ENCODE data around the gene LIPC. TPM values are rescaled to one million over a fixed set of nuclear protein-coding genes. Genes with fewer than 3 reads are reported as not detected.

LIPC gene
- polyA plus RNA-seq, 4 donors = 2.0 to 16.8 (median 13.1) TPM

GRCh38 chr15:58549013-58549784, 117.4 kb downstream of the LIPC start:
- DNase-seq (ENCODE audit: low read depth in 4 of 4, low spot score in 3 of 4) = no peak

DNA sequence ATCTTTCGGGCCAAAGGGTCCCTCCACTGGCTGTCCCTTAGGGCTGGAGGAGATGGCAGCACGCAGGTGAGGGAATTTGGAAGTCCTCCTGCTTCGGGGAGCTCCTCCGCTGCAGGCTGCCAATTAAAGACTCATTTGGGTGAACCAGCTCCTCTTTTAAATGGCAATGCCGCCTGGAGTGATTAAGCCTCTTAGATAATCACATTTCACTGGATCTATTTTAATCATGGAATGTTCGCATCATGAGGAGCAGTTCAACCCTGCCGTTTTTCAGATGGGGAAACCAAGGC, 117.9 kb downstream of the LIPC start:
- no peak for DNase-seq (ENCODE audit: low read depth in 4 of 4, low spot score in 3 of 4)

GRCh38 chr15:58551084-58551763, 119.4 kb downstream of the LIPC start:
- DNase-seq (ENCODE audit: low read depth in 4 of 4, low spot score in 3 of 4) = no peak

DNA sequence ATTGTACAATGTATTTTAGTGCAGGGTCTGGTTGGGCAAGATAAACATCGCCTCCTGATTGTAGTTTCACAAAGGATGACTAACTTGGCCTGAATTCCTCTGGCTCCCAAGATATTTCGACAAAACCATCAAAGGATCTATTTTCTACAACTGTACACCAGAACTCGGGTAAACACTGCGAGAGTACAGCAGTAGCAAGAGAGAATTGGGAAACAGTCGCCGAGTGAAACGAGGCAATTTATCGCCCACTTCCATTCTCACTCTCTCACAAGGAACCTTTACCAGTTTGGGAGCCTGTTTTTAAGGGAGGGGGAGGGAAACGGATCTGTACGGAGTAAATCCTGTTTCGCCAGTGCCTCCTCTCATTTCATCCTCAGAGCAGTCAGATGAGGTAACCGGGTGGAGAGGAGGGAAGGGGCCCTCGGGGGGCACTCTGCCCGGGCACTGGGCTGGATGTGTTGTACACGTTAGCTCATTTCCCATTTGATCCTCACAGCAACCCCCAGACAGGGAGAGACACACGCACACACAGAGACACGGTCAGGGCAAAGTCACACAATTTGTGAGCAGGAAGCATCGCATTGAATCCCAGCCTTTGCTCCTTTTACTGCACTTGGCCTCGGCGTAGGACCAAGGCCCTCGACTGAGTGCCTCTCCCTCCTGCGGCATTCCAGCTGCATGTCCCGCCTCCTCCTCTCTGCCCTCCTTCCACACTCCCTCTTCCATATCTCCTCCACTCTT, 120.1 kb downstream of the LIPC start:
- no peak for DNase-seq (ENCODE audit: low read depth in 4 of 4, low spot score in 3 of 4)

- DNase-seq (ENCODE audit: low read depth in 4 of 4, low spot score in 3 of 4) = no peak
Observed at GRCh38 chr15:58552505-58553364, 120.9 kb downstream of the LIPC start.

DNA sequence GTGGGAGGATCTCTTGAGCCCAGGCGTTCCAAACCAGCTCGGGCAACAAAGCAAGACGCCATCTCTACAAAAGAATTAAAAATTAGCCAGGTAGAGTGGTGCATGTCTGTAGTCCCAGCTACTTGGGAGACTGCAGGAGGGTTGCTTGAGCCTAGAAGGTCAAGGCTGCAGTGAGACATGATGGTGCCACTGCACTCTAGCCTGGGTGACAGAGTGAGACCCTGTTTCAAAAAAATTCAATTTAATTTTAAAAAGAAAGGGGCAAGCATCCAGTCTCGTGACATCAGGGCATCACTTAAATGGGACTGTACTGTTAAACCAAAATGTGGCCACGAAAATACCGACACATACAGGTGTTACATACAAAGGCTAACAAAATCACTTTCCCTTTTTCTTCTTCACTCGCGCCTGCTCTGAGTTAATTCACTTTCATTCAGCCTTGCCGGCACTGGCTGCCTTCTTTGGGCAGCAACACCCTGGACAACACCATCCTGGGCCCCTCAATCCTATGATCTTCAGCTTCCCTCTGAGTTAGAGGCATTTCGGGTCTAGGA, 121.7 kb downstream of the LIPC start:
- no peak for DNase-seq (ENCODE audit: low read depth in 4 of 4, low spot score in 3 of 4)

DNA sequence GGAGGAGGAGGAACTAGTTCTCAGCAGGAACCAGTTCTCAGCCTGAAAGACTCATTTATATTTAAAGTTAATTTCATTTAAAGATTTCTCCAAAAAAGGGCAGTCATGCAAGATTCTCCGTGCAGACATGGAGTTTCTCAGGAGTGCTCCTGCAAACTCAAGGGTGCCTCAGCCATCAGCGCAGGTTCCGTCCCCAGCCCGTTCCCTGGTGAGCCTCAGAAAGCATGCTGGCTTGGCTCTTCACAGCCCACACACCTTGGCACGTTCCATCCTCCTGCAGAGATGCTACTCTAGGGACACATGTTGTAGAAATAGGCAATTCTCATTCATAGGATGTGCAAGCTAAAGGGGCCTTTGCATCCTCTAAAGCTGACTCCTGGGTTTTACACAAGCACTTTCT, 123.0 kb downstream of the LIPC start:
- DNase-seq (ENCODE audit: low read depth in 4 of 4, low spot score in 3 of 4) = no peak

DNA sequence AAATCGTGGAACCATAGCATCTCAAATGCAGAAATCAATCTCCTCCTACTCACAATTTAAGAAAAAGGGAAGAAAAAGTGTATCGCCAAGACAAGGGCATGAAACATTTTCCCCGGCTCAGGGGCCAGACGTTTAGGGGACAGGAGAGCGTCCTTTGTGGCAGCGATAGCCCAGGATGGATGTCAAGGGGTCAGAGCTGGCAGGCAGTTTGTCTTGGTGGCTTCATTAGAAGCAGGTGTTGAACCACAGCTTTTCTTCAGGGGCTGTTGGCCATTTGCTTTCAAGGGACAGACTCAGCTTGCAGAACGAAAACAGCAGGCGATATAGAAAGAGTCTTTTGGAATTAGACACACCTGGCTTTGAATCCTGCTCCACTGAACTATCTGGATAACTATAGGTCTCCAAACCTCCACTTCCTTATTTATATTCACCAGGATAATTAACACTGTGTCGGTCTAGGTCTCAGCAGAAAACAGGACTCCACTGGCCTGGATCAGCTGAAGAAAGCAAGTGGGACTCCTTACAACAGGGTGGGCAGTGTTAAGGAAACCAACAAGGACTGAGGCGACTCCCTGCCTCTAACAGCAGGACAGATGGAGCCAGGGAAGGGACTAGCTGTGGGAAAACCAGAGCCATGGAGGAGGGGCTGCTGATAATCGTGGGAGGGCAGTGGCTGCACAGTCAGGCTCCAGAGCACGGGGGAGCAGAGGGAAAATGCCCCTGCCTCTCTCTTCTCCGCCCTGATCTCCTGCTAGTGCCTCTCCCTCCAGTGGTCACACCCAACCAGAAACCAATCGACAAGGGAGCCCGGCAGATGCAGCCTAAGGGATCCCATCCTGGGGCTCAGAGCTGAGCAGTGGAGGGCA, 123.6 kb downstream of the LIPC start:
- no peak for DNase-seq (ENCODE audit: low read depth in 4 of 4, low spot score in 3 of 4)

GRCh38 chr15:58556028-58556361, 124.2 kb downstream of the LIPC start:
- DNase-seq (ENCODE audit: low read depth in 4 of 4, low spot score in 3 of 4) = no peak

- no peak for DNase-seq (ENCODE audit: low read depth in 4 of 4, low spot score in 3 of 4)
Observed at GRCh38 chr15:58556541-58556940, 124.8 kb downstream of the LIPC start.

GRCh38 chr15:58558777-58559176, 127.0 kb downstream of the LIPC start:
- no peak for DNase-seq (ENCODE audit: low read depth in 4 of 4, low spot score in 3 of 4)

- no peak for DNase-seq (ENCODE audit: low read depth in 4 of 4, low spot score in 3 of 4)
Observed at GRCh38 chr15:58559904-58560588, 128.3 kb downstream of the LIPC start.

DNA sequence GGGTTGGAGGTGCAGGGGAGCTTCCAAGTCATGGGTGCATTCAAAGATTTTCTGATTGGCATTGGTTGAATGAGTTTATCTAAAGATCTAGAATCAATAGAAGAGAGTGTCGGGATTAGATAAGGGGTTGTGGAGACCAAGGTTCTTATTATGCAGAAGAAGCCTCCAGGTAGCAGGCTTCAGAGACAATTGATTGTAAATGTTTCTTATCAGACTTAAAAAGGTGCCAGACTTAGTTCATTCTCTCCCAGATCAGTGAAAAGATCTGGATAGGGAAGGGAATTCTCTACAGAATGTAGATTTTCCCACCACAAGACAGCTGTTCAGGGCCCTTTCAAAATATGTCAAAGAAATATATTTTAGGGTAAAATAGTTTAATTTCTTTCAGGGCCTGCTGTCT, 129.5 kb downstream of the LIPC start:
- DNase-seq (ENCODE audit: low read depth in 4 of 4, low spot score in 3 of 4) = no peak

DNA sequence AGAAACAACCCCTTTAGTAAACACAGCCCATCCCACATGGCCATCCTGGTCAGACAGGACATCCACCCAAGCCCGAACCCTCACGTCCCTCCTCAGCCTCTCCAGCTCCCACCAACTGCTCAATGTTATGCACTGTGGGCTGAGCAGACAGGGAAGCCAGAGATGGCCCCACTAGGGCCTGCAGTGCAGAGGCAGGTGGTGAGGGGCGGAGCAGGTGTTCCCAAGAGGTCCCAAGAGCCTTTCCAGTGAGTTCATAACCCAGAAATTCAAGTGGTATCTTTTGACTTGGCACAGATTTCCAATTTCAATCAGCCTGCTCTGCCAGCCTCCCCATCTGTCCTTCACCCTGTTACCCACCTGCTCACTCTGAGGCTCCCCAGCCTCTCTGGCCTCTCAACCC, 130.3 kb downstream of the LIPC start:
- DNase-seq (ENCODE audit: low read depth in 4 of 4, low spot score in 3 of 4) = no peak

DNA sequence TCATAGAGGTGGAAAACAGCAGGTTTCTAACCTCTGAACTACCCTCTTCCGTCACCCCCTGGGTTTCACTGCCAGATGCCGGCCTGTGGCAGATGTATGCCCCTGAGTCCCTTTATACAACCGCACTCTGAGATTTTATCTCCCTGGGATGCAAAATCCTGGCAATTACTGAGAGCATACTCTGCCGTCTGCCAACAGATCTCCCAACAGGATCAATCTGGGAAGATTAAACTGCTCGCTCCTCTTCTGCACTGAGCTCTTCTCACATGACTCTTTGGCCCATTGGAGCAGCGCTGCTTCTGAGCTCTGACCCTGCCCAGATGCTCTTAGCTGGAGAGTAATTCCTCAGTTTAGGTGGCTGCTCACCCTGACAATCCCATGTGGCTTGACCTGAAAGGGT, 133.2 kb downstream of the LIPC start:
- no peak for DNase-seq (ENCODE audit: low read depth in 4 of 4, low spot score in 3 of 4)

DNA sequence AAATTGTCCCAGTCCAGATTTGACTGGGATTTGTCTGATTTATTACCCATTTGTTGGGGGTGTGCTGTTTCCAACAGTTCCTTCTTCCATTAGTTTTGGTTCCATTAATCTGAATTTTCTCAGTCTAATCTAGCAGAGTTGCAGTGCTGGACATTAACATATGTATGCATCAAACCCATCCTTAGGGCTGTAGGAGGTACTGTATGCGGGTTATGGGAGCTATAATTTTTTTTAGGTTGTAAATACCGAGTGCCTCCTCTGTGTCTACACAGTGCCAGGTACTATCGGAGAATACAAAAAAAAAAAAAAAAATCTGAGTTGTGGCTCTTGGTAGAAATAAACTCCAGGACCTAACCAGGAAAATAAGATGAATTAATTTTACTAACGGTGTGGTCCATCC, 133.8 kb downstream of the LIPC start:
- no peak for DNase-seq (ENCODE audit: low read depth in 4 of 4, low spot score in 3 of 4)

DNA sequence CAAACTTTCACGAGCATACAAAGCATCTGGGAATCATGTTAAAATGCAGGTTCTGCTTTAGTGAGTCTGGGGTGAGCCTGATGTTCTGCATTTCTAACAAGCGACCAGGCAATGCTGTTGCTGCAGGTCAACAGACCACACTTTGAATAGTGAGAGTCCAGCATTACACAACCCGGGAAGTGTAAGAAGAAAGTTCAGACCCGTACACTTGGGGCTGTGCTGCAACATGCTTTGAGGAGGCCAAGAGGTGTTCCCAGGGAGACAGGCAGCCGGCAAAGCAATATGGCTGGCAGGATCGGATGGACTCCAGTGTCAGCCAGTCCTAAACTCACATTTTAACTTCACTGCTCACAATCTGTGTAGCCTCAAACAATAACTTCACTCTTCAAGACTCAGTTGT, 134.2 kb downstream of the LIPC start:
- DNase-seq (ENCODE audit: low read depth in 4 of 4, low spot score in 3 of 4) = no peak

- DNase-seq (ENCODE audit: low read depth in 4 of 4, low spot score in 3 of 4) = no peak
Observed at GRCh38 chr15:58568157-58568571, 136.4 kb downstream of the LIPC start.

DNA sequence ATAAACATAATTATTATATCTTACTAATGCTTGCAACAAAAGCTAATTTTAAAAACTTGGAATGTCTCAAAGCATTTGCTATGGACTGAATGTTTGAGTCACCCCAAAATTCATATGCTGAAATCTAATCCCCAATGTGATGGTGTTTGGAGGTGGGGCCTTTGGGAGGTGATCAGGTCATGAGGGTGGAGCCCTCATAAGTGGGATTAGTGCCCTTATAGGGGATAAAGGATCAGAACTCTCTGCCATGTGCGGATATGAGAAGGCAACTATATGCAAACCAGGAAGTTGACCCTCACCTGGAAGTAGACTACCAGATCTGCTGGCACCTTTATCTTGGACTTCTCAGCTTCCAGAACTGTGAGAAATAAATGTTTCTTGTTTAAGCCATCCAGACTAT, 137.7 kb downstream of the LIPC start:
- DNase-seq (ENCODE audit: low read depth in 4 of 4, low spot score in 3 of 4) = no peak
